ENCODE results near the gene TXNRD1. TPM values are rescaled to one million over a fixed set of nuclear protein-coding genes. Genes with fewer than 3 reads are reported as not detected.

Gene TXNRD1
- total and polyA plus RNA-seq, 8 donors: 19.4 to 208 (median 76.8) TPM

GRCh38 chr12:104285740-104286515 lies 70.3 kb downstream of the TXNRD1 start:
- H3K4me1 ChIP-seq: peaks cover 21 to 45% (median 28%) of the 10 kb centered on the region in 4 donors
- no peaks in the 10 kb centered on the region for H3K9me3 ChIP-seq
- peak; percentile 56 to 60 for DNase-seq
- peak overlapping the region; percentile 31 to 98 (median 94) for H3K27ac ChIP-seq
- no peak for TF ChIP-seq CTCF (IDR thresholded peaks at IDR 0.05)
- peak in 2 of 3 donors; percentile 37 to 54 for TF ChIP-seq POLR2AphosphoS5 (IDR thresholded peaks at IDR 0.05)
- peaks cover 0 to 7% (median 4%) of the 10 kb centered on the region in 4 donors for H3K36me3 ChIP-seq
- intact Hi-C loops (cut with DNase I; ENCODE audit: low total_unique reads): no loop called here
- H3K27me3 ChIP-seq: no peaks in the 10 kb centered on the region
- 24 to 45% (median 27%) methylated on average over 3 of the region's 3 CpGs for WGBS, 5 donors
- H3K4me3 ChIP-seq: peak overlapping the region in 2 of 4 donors; percentile 58 to 70

DNA sequence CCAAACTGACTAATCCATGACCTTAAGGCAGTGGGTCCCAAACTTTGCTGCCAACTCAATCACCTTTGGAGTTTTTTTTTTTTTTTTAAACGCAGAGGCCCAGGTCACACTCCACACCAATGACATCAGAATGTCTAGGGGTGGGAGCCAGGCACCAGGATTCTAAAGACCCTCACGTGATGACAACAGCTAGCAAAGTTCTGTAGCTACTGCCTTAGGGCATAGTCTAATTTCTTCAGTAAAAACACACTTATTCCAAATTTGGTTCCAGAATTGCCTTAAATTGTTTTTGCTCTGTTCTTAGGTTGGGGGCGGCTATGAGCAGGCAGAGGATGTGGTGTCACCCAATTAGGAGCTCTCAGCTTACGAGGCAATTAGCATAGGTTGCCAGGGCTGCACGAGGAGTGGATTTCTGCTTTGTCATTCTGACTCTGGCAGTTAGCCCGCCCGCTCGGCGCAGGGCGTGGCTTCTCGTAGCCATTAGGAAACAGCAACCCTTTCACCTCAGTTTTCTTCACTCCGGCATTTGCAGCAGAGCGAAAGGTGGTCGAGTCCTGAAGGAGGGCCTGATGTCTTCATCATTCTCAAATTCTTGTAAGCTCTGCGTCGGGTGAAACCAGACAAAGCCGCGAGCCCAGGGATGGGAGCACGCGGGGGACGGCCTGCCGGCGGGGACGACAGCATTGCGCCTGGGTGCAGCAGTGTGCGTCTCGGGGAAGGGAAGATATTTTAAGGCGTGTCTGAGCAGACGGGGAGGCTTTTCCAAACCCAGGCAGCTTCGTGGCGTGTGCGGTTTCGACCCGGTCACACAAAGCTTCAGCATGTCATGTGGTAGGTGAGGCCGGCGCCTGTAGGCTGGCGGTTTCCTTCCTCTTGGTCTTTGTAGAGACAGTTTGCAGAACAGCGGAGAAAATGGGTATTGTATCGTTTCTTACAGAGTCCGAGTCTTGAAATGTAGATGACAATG lies 71.2 kb downstream of the TXNRD1 start:
- DNase-seq: peak; percentile 95 to 97
- Histone ChIP-seq H3K4me1 (peaks cover 21 to 52% (median 33%) of the 10 kb centered on the region in 4 donors), H3K36me3 (peaks cover 5 to 16% (median 13%) of the 10 kb centered on the region in 4 donors), H3K27me3 (no peaks in the 10 kb centered on the region), H3K4me3 (peak overlapping the region; percentile 58 to 70 (median 64)), H3K9me3 (no peaks in the 10 kb centered on the region), H3K27ac (peak overlapping the region; percentile 91 to 98 (median 94))
- peak; percentile 89 to 98 (median 92) for TF ChIP-seq POLR2AphosphoS5 (IDR thresholded peaks at IDR 0.05)
- TF ChIP-seq EP300 (IDR thresholded peaks at IDR 0.05): peak; percentile 35
- peak in 2 of 4 donors; percentile 39 to 59 for TF ChIP-seq POLR2A (IDR thresholded peaks at IDR 0.05)
- TF ChIP-seq CTCF (IDR thresholded peaks at IDR 0.05): no peak
- WGBS, 5 donors: 0 to 1% (median 1%) methylated on average over 33 to 40 of the region's 40 CpGs
- intact Hi-C loops (cut with DNase I; ENCODE audit: low total_unique reads): no loop called here

GRCh38 chr12:104288635-104289274 lies 73.2 kb downstream of the TXNRD1 start:
- intact Hi-C loops (cut with DNase I; ENCODE audit: low total_unique reads): no loop called here
- Histone ChIP-seq H3K27me3 (no peaks in the 10 kb centered on the region), H3K9me3 (no peaks in the 10 kb centered on the region), H3K27ac (peak overlapping the region; percentile 59 to 98 (median 94)), H3K36me3 (peaks cover 23 to 35% (median 32%) of the 10 kb centered on the region in 4 donors), H3K4me3 (peak overlapping the region; percentile 58 to 70 (median 64)), H3K4me1 (peaks cover 21 to 70% (median 42%) of the 10 kb centered on the region in 4 donors)
- peak; percentile 87 to 94 for DNase-seq
- 0 to 1% (median 1%) methylated on average over 41 of the region's 41 CpGs for WGBS, 5 donors
- peak; percentile 78 to 96 (median 93) for TF ChIP-seq POLR2AphosphoS5 (IDR thresholded peaks at IDR 0.05)
- peak in 1 of 7 experiments; percentile 12 for TF ChIP-seq CTCF (IDR thresholded peaks at IDR 0.05)
- peak; percentile 14 for TF ChIP-seq EP300 (IDR thresholded peaks at IDR 0.05)
- peak in 2 of 4 donors; percentile 32 to 90 for TF ChIP-seq POLR2A (IDR thresholded peaks at IDR 0.05)
